GM12892 (cell line): ENCODE data around the gene BRCA2.

Experiments
- POLR2A ChIP-seq: IDR thresholded peaks from 2 replicates; pipeline ENCODE4 v1.6.1; 2011; ENCODE audit warnings: low read depth, low read length, control low read depth
- TAF1 ChIP-seq: IDR thresholded peaks from 2 replicates; pipeline ENCODE4 v1.6.1; 2011; ENCODE audit warnings: low read depth, mild to moderate bottlenecking, control low read depth, low read length, borderline replicate concordance

DNA sequence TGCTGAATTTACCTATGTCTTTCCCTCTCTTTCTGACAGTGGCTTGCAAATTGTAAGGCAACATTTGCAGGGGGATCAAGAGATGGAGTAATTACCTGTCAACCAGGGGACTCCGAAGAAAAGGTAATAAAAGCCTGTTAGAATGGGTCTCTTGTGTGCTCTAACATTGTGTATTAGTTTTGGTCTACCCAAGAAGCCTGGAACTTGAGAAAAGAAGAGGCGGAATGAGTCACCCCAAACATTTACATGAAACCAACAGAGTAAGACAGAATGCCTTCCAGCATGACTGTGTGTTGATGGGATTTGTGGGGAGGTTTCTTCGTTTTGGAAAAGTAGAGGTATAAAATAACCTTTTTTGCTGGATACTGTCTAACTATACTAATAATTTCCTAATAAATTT, 36.9 kb upstream of the BRCA2 start:
- TF ChIP-seq POLR2A = no peak
- no peak for TF ChIP-seq TAF1
